ENCODE results near the gene NEGR1.

DNA sequence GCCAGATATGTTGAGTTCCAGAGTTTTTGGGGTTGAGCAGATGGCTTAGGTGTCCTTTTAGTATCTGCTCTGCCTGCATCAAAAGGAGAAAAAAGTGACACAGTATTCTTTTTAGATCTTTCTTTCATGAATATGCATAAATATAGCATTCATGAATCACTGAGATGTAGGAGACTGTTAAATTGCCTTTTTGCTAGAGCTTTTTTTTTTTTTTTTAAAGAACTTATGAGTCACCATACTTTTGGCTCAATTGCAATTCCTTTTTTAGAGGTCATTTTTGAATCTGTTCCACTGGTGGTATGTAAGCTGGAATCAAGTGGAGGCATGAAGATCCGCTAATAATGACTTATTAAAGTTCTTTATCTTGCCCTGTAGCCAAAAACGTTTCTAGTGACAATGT lies 720.6 kb downstream of the NEGR1 start:
- TF ChIP-seq, protein P1, sequence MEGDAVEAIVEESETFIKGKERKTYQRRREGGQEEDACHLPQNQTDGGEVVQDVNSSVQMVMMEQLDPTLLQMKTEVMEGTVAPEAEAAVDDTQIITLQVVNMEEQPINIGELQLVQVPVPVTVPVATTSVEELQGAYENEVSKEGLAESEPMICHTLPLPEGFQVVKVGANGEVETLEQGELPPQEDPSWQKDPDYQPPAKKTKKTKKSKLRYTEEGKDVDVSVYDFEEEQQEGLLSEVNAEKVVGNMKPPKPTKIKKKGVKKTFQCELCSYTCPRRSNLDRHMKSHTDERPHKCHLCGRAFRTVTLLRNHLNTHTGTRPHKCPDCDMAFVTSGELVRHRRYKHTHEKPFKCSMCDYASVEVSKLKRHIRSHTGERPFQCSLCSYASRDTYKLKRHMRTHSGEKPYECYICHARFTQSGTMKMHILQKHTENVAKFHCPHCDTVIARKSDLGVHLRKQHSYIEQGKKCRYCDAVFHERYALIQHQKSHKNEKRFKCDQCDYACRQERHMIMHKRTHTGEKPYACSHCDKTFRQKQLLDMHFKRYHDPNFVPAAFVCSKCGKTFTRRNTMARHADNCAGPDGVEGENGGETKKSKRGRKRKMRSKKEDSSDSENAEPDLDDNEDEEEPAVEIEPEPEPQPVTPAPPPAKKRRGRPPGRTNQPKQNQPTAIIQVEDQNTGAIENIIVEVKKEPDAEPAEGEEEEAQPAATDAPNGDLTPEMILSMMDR (IDR thresholded peaks at IDR 0.05; ENCODE audit: low read depth, low read length, missing input control): no peak
- TF ChIP-seq SP1 (IDR thresholded peaks at IDR 0.05) (no peak), RAD21 (IDR thresholded peaks at IDR 0.05) (no peak), TAF1 (conservative IDR thresholded peaks at IDR 0.05) (no peak)
- TF ChIP-seq, protein P2, sequence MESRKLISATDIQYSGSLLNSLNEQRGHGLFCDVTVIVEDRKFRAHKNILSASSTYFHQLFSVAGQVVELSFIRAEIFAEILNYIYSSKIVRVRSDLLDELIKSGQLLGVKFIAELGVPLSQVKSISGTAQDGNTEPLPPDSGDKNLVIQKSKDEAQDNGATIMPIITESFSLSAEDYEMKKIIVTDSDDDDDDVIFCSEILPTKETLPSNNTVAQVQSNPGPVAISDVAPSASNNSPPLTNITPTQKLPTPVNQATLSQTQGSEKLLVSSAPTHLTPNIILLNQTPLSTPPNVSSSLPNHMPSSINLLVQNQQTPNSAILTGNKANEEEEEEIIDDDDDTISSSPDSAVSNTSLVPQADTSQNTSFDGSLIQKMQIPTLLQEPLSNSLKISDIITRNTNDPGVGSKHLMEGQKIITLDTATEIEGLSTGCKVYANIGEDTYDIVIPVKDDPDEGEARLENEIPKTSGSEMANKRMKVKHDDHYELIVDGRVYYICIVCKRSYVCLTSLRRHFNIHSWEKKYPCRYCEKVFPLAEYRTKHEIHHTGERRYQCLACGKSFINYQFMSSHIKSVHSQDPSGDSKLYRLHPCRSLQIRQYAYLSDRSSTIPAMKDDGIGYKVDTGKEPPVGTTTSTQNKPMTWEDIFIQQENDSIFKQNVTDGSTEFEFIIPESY (IDR thresholded peaks at IDR 0.05): no peak
